Left lung (tissue), 10 donors: ENCODE data around the gene MFGE8. TPM values are rescaled to one million over a fixed set of nuclear protein-coding genes. Genes with fewer than 3 reads are reported as not detected.

Experiments
- ATAC-seq: fragments of 200-7000 bp; cut with Tn5 transposase; one replicate; pipeline ENCODE4 v1.9.1; 2020; ENCODE audit warnings: moderate library complexity
- DNase-seq, 4 donors: peaks; one replicate each; pipeline ENCODE4 v3.0.0-alpha.2; 2013 to 2020
- H3K27ac ChIP-seq, 2 donors: fragments of 200-600 bp; sonication (generic) in 1 of 2; one replicate each; pipeline versions ENCODE4 v1.5.0 to v1.8.0; 2020 to 2021
- H3K27me3 ChIP-seq, 2 donors: fragments of 200-600 bp; sonication (generic) in 1 of 2; one replicate each; pipeline versions ENCODE4 v1.5.0 to v1.8.0; 2020 to 2021
- H3K36me3 ChIP-seq, 2 donors: fragments of 200-600 bp; sonication (generic) in 1 of 2; one replicate each; pipeline versions ENCODE4 v1.5.0 to v1.8.0; 2020 to 2021
- H3K4me1 ChIP-seq, 2 donors: fragments of 200-600 bp; one replicate each; pipeline ENCODE4 v1.8.0; 2021
- H3K4me3 ChIP-seq, 2 donors: fragments of 200-600 bp; sonication (generic) in 1 of 2; one replicate each; pipeline versions ENCODE4 v1.5.0 to v1.8.0; 2020 to 2021; ENCODE audit warnings: mild to moderate bottlenecking in 1 of 2
- H3K9me3 ChIP-seq, 2 donors: fragments of 200-600 bp; sonication (generic) in 1 of 2; one replicate each; pipeline versions ENCODE4 v1.5.0 to v1.8.0; 2020 to 2021
- intact Hi-C, 2 donors: fragments of 100-400 bp; cut with DNase I; formaldehyde crosslinking; loops; one replicate each; pipeline versions ENCODE4 v1.11.2 to v1.14.2; 2022
- polyA plus RNA-seq, 6 donors: library from polyadenylated mRNA; unstranded; fragments of 120-200 nt; gene quantifications; one replicate each; pipeline ENCODE4 v1.2.1, GENCODE V29; 2013; ENCODE audit not compliant: insufficient read length in 6 of 6
- total RNA-seq, 2 donors: library from RNA; stranded (reverse); fragmentation: NEBNext Ultra II Directional; extraction: Animal tissue kit (Norgen Biotek cat#: 25700); gene quantifications; one replicate each; pipeline ENCODE4 v1.2.1, GENCODE V29; 2021
- TF ChIP-seq, protein P1 (sequence below), 2 donors: fragments of 200-600 bp; sonication (generic) in 1 of 2; IDR thresholded peaks; one replicate each; pipeline versions ENCODE4 v1.5.0 to v1.8.0; 2021; ENCODE audit warnings: antibody characterized with exemption in 2 of 2
- donor health status: DM: no; HTN: yes; CAD: no.
- donor health status: DM: no; HTN: no; CAD: no.

MFGE8 gene
- total and polyA plus RNA-seq, 8 donors, result 103 to 150 (median 133) TPM

DNA sequence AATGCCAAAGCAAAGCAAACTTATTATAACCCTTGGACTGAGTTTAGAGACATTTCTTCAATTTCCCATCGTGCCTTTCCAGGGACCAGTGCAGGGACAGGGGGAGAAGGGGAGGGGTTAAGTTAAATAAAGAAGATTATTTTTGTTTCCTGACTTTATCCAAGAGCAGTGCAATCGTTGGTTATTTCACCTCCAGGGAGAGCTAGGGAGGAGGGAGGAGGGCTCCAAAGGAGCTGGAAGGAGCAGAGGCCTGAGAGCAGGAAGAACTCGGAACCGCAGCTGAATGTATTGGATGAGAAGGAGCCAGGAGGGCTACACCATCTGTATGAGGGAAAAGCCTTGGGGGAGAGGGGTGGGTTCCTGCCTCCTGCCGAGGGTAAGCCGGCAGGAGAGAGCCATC lies 38.5 kb downstream of the MFGE8 start:
- intact Hi-C loops, result no loop called here
- DNase-seq (no peak), ATAC-seq (no peak)
- Histone ChIP-seq H3K27me3 (peaks cover 0 to 35% of the 10 kb centered on the region in 2 donors), H3K9me3 (no peaks in the 10 kb centered on the region), H3K4me1 (no peaks in the 10 kb centered on the region), H3K36me3 (peaks cover 0 to 7% of the 10 kb centered on the region in 2 donors), H3K4me3 (no peak overlapping the region), H3K27ac (no peak overlapping the region)
- TF ChIP-seq, protein P1, sequence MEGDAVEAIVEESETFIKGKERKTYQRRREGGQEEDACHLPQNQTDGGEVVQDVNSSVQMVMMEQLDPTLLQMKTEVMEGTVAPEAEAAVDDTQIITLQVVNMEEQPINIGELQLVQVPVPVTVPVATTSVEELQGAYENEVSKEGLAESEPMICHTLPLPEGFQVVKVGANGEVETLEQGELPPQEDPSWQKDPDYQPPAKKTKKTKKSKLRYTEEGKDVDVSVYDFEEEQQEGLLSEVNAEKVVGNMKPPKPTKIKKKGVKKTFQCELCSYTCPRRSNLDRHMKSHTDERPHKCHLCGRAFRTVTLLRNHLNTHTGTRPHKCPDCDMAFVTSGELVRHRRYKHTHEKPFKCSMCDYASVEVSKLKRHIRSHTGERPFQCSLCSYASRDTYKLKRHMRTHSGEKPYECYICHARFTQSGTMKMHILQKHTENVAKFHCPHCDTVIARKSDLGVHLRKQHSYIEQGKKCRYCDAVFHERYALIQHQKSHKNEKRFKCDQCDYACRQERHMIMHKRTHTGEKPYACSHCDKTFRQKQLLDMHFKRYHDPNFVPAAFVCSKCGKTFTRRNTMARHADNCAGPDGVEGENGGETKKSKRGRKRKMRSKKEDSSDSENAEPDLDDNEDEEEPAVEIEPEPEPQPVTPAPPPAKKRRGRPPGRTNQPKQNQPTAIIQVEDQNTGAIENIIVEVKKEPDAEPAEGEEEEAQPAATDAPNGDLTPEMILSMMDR (IDR thresholded peaks at IDR 0.05), result no peak

DNA sequence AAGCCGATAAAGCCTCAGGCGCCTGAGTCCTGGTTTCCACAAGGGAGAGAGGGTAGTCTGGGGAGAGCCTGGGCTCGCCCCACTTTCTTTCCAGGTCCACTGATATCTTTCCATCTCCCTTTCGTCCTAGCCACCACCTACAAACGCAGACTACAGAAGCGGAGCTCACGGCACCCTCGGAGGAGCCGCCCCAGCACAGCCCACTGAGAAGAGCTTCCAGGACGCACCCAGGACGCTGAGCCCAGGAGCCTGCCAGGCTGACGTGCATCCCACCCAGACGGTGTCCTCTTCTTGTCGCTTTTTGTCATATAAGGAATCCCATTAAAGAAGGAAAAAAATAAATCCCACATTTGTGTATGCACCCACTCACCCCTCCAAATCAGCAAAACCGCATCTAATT lies 38.9 kb downstream of the MFGE8 start:
- H3K9me3 ChIP-seq, result no peaks in the 10 kb centered on the region
- no peak for ATAC-seq
- intact Hi-C loops, result no loop called here
- peaks cover 0 to 39% of the 10 kb centered on the region in 2 donors for H3K27me3 ChIP-seq
- DNase-seq, result no peak
- H3K27ac ChIP-seq, result no peak overlapping the region
- TF ChIP-seq, protein P1 (IDR thresholded peaks at IDR 0.05), result no peak
- H3K4me1 ChIP-seq, result no peaks in the 10 kb centered on the region
- H3K4me3 ChIP-seq, result no peak overlapping the region
- peaks cover 0 to 7% of the 10 kb centered on the region in 2 donors for H3K36me3 ChIP-seq

DNA sequence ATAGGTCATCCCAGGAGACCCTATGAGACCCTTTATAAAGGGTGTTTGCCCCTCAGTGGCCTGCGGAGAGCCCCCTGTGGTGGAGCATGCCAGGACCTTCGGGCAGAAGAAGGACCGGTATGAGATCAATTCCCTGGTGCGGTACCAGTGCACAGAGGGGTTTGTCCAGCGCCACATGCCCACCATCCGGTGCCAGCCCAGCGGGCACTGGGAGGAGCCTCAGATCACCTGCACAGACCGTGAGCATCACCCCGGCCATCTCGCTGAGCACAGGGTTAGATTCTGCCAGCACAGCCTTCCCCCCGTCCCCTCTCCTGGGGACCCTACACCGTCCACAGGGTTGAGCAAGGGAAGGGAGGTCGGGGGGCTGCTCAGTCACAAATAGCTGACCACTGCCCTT lies 39.4 kb downstream of the MFGE8 start:
- intact Hi-C loops, result no loop called here
- ATAC-seq (no peak), DNase-seq (no peak)
- Histone ChIP-seq H3K27ac (no peak overlapping the region), H3K4me3 (no peak overlapping the region), H3K4me1 (no peaks in the 10 kb centered on the region), H3K36me3 (peaks cover 0 to 7% of the 10 kb centered on the region in 2 donors), H3K9me3 (no peaks in the 10 kb centered on the region), H3K27me3 (peaks cover 0 to 41% of the 10 kb centered on the region in 2 donors)
- TF ChIP-seq, protein P1 (IDR thresholded peaks at IDR 0.05), result no peak

DNA sequence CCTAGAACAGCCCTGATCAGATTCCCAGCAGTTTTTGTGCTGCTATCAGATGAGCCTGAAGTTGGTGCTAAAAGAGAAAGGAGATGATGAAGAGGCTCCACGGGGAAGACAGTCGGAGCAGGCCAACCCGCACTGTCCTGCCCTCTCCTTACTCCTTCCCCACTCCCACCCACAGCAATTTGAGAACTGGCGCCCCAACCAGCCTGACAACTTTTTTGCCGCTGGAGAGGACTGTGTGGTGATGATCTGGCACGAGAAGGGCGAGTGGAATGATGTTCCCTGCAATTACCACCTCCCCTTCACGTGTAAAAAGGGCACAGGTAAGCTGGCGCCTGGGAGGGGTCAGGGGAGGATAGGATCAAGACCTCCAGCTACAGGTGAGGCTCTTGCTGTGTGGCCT lies 40.5 kb downstream of the MFGE8 start:
- TF ChIP-seq, protein P1 (IDR thresholded peaks at IDR 0.05), result no peak
- Histone ChIP-seq H3K4me1 (no peaks in the 10 kb centered on the region), H3K27ac (no peak overlapping the region), H3K36me3 (peaks cover 0 to 4% of the 10 kb centered on the region in 2 donors), H3K4me3 (no peak overlapping the region), H3K27me3 (peaks cover 0 to 41% of the 10 kb centered on the region in 2 donors), H3K9me3 (no peaks in the 10 kb centered on the region)
- ATAC-seq (no peak), DNase-seq (no peak)
- intact Hi-C loops, result no loop called here

DNA sequence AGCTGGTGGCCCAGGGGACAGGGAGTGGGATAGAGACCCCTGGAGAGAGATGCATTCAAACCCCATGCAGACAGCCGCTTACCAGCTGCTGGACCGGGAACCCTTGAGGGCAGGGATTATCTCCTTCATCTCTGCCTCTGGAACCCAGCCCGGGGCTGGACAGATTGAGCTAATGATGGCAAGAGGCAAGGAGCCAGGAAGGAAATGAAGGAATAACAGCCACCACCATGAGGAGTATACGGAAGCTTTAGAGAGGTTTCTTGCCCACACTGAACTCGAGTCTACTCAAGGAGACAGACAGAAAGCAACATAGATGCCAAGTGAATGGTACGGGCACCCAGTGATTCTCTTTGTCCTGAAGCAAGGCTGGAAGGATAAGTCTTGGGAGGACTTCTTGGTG lies 41.1 kb downstream of the MFGE8 start:
- no peaks in the 10 kb centered on the region for H3K4me1 ChIP-seq
- no peak overlapping the region for H3K27ac ChIP-seq
- ATAC-seq (no peak), DNase-seq (no peak)
- no peaks in the 10 kb centered on the region for H3K36me3 ChIP-seq
- TF ChIP-seq, protein P1 (IDR thresholded peaks at IDR 0.05), result no peak
- H3K4me3 ChIP-seq, result no peak overlapping the region
- H3K27me3 ChIP-seq, result peaks cover 0 to 41% of the 10 kb centered on the region in 2 donors
- no peaks in the 10 kb centered on the region for H3K9me3 ChIP-seq
- intact Hi-C loops, result no loop called here
